Endodermal cell (in vitro differentiated cells): ENCODE data around the gene ASCC3. TPM values are rescaled to one million over a fixed set of nuclear protein-coding genes. Genes with fewer than 3 reads are reported as not detected.
A peak's percentile ranks its signal among the peaks of the same experiment; 100 is the strongest.

Experiments used
- DNase-seq: peaks from one replicate; pipeline ENCODE4 v3.0.0-alpha.2; 2017
- H3K27ac ChIP-seq: 2 replicates; pipeline ENCODE4 v1.5.1; 2013; ENCODE audit warnings: mild to moderate bottlenecking, low read depth, low read length, moderate library complexity
- H3K27me3 ChIP-seq: 2 replicates; pipeline ENCODE4 v1.6.1; 2013; ENCODE audit warnings: mild to moderate bottlenecking, low read length, moderate library complexity; ENCODE audit not compliant: insufficient read depth, control insufficient read depth, poor library complexity, severe bottlenecking
- H3K36me3 ChIP-seq: 2 replicates; pipeline ENCODE4 v1.7.0; 2013; ENCODE audit warnings: mild to moderate bottlenecking, low read length, moderate library complexity; ENCODE audit not compliant: control insufficient read depth, insufficient read depth
- H3K4me1 ChIP-seq: one replicate; pipeline ENCODE4 v1.7.0; 2013; ENCODE audit warnings: low read length; ENCODE audit not compliant: control insufficient read depth, insufficient read depth
- H3K4me3 ChIP-seq: 2 replicates; pipeline ENCODE4 v1.5.1; 2013; ENCODE audit warnings: mild to moderate bottlenecking, low read length, moderate library complexity
- H3K9ac ChIP-seq: 2 replicates; pipeline ENCODE4 v1.6.1; 2013; ENCODE audit warnings: mild to moderate bottlenecking, low read length, moderate library complexity; ENCODE audit not compliant: poor library complexity, severe bottlenecking; ENCODE audit errors: extremely low read depth
- H3K9me3 ChIP-seq: 2 replicates; pipeline ENCODE4 v1.6.1; 2013; ENCODE audit warnings: mild to moderate bottlenecking, low read length, moderate library complexity; ENCODE audit not compliant: control insufficient read depth
- H3K27ac Mint-ChIP-seq: 2 replicates; pipeline ENCODE4 v1.8.0; 2020; ENCODE audit warnings: mixed read lengths
- H3K27me3 Mint-ChIP-seq: 2 replicates; pipeline ENCODE4 v1.8.0; 2021; ENCODE audit warnings: mild to moderate bottlenecking, mixed read lengths; ENCODE audit not compliant: insufficient read depth
- H3K36me3 Mint-ChIP-seq: 2 replicates; pipeline ENCODE4 v1.8.0; 2020; ENCODE audit warnings: low read depth, mixed read lengths
- H3K4me1 Mint-ChIP-seq: 2 replicates; pipeline ENCODE4 v1.8.0; 2020; ENCODE audit warnings: mixed read lengths
- H3K4me3 Mint-ChIP-seq: 2 replicates; pipeline ENCODE4 v1.8.0; 2020; ENCODE audit warnings: mild to moderate bottlenecking, moderate library complexity, mixed read lengths
- H3K9me3 Mint-ChIP-seq: 2 replicates; pipeline ENCODE4 v1.8.0; 2020; ENCODE audit warnings: mild to moderate bottlenecking, mixed read lengths
- CTCF ChIP-seq: fragments of 200-600 bp; sonication (generic); conservative IDR thresholded peaks from 2 replicates; pipeline ENCODE4 v1.5.0; 2021; ENCODE audit warnings: antibody characterized with exemption, mild to moderate bottlenecking
- WGBS, 2 experiments: methylation state at CpG; one replicate each; pipeline versions ENCODE4 v1.1.5 to v1.1.7; 2013; ENCODE audit warnings: missing lambda C conversion rate in 2 of 2, mixed read lengths in 1 of 2; ENCODE audit not compliant: insufficient coverage in 1 of 2, insufficient read length in 1 of 2; 5-methylcytosine and 5-hydroxymethylcytosine counted together
- total RNA-seq, 2 donors: library from RNA; stranded (reverse); fragmentation: NEBNext Ultra II Directional in 1 of 2; extraction: Animal tissue kit (Norgen Biotek cat#: 25700) in 1 of 2; gene quantifications; 2 replicates in 1 of 2; 3 replicates in 1 of 2; pipeline ENCODE4 v1.2.1, GENCODE V29; 2021

ASCC3 gene
- total RNA-seq, 2 donors from 2014 or later: 40.0 to 41.1 TPM

- no peaks in the 10 kb centered on the region for H3K36me3 ChIP-seq
- no peak overlapping the region for H3K9ac ChIP-seq
- peaks cover 8% of the 10 kb centered on the region for H3K4me1 ChIP-seq
- Mint-ChIP-seq H3K36me3 (no peaks in the 10 kb centered on the region), H3K4me1 (peaks cover 64% of the 10 kb centered on the region), H3K27me3 (no peaks in the 10 kb centered on the region), H3K9me3 (no peaks in the 10 kb centered on the region), H3K27ac (no peak overlapping the region), H3K4me3 (peak overlapping the region; percentile 45)
- H3K9me3 ChIP-seq: no peaks in the 10 kb centered on the region
- peaks cover 100% of the 10 kb centered on the region for H3K27me3 ChIP-seq
- 8 to 18% methylated on average over 5 to 10 of the region's 10 CpGs for WGBS, 2 experiments
- no peak for DNase-seq
- no peak overlapping the region for H3K27ac ChIP-seq
- TF ChIP-seq CTCF: no peak
- no peak overlapping the region for H3K4me3 ChIP-seq
These were observed 422.1 kb downstream of the ASCC3 start for GRCh38 chr6:100458841-100459591.
